ENCODE results near the gene ZIC1. TPM values are rescaled to one million over a fixed set of nuclear protein-coding genes. Genes with fewer than 3 reads are reported as not detected.

The ZIC1 gene
- total and polyA plus RNA-seq, 9 donors, result 0.05 to 0.45 (median 0.14) TPM; not detected in 5

DNA sequence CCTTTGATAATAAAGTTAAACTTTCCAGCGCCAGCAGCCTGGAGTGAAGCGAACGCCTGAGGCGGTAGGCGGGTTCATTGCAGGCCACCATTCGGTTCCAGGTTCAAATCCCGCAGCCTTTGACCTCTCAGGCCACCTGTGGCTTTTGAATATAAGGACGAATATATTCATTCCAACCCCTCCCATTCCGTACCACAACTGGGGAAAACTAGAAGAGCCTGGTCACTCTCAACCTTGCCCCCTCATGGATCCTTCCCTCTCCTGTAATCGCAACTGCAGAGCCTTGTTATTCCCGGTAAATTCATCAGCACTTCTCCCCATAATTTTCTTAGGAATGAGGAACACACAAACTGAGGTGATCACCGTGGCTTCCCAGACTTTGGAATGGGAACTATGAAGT lies 38.0 kb upstream of the ZIC1 start:
- no peak overlapping the region for H3K4me3 ChIP-seq
- WGBS, 3 donors, result 1 to 7% (median 5%) methylated on average over 12 of the region's 12 CpGs
- no peak for TF ChIP-seq EP300 (IDR thresholded peaks at IDR 0.05)
- TF ChIP-seq, protein P1, sequence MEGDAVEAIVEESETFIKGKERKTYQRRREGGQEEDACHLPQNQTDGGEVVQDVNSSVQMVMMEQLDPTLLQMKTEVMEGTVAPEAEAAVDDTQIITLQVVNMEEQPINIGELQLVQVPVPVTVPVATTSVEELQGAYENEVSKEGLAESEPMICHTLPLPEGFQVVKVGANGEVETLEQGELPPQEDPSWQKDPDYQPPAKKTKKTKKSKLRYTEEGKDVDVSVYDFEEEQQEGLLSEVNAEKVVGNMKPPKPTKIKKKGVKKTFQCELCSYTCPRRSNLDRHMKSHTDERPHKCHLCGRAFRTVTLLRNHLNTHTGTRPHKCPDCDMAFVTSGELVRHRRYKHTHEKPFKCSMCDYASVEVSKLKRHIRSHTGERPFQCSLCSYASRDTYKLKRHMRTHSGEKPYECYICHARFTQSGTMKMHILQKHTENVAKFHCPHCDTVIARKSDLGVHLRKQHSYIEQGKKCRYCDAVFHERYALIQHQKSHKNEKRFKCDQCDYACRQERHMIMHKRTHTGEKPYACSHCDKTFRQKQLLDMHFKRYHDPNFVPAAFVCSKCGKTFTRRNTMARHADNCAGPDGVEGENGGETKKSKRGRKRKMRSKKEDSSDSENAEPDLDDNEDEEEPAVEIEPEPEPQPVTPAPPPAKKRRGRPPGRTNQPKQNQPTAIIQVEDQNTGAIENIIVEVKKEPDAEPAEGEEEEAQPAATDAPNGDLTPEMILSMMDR (IDR thresholded peaks at IDR 0.05), result no peak
- TF ChIP-seq POLR2A (IDR thresholded peaks at IDR 0.05), result no peak
- no peak for DNase-seq
- intact Hi-C loops (cut with DNase I), result no loop called here
- no peaks in the 10 kb centered on the region for H3K9me3 ChIP-seq
- no peaks in the 10 kb centered on the region for H3K4me1 ChIP-seq (ENCODE audit: insufficient read depth)
- H3K36me3 ChIP-seq, result no peaks in the 10 kb centered on the region
- H3K27ac ChIP-seq, result no peak overlapping the region
- no peaks in the 10 kb centered on the region for H3K27me3 ChIP-seq

DNA sequence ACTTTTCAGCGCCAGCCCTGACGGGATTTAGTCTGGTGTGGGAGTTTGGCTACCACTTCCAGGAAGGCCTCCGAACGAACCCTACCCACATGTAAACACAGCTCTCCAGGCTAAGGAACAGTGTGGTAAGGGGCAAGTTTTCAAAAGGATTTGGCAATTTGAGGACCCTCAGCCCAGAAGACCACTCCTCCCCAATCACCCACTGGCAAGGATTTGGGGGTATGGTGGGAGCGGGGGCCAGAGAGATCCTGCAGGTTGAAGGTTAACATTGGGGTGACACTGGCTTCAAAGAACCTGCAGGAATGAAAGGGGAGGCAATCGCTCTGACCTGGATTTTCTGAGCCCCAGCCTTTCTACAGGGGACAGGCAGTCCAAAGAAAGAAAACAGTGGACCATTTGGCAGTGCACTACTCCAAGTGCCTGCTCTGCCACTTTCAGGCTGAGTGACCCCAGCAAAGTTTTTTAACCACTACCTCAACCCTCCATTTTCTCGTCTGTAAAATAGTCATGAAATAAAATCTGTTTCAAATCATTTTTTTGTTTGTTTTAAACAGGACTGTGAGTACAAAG lies 37.3 kb upstream of the ZIC1 start:
- no peaks in the 10 kb centered on the region for H3K27me3 ChIP-seq
- H3K36me3 ChIP-seq, result no peaks in the 10 kb centered on the region
- H3K4me1 ChIP-seq (ENCODE audit: insufficient read depth), result no peaks in the 10 kb centered on the region
- intact Hi-C loops (cut with DNase I), result no loop called here
- TF ChIP-seq EP300 (IDR thresholded peaks at IDR 0.05) (no peak), POLR2A (IDR thresholded peaks at IDR 0.05) (no peak)
- TF ChIP-seq, protein P1 (IDR thresholded peaks at IDR 0.05), result no peak
- H3K9me3 ChIP-seq, result no peaks in the 10 kb centered on the region
- H3K4me3 ChIP-seq, result no peak overlapping the region
- no peak for DNase-seq
- WGBS, 3 donors, result 2 to 8% (median 4%) methylated on average over 7 of the region's 7 CpGs
- no peak overlapping the region for H3K27ac ChIP-seq

DNA sequence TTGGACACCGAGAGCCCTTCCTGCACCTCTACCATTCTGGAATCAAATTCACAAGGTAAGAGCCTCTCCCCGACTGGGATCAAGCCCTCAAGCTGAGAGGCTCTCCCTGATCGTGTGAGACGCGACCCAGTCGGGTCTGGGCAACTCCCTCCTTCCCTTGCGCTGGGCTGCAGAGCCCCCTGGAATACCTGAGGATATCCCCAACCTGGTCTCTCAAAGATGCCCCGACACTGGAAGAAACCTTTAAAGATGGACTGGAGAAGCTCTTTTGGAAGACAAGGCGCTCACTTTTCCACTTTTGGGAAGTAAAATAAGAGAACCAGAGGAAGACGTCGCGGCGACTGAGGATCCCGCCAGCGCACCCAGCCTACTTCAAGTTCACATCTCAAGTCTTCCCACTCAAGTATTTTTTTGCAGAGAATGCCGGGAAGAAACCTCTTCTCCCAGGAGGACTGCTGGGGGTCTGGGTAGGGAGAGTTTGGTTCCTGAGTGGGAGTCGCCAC lies 36.6 kb upstream of the ZIC1 start:
- 2 to 4% (median 2%) methylated on average over 17 of the region's 17 CpGs for WGBS, 3 donors
- TF ChIP-seq, protein P1 (IDR thresholded peaks at IDR 0.05), result no peak
- TF ChIP-seq POLR2A (IDR thresholded peaks at IDR 0.05) (no peak), EP300 (IDR thresholded peaks at IDR 0.05) (no peak)
- Histone ChIP-seq H3K27me3 (no peaks in the 10 kb centered on the region), H3K4me3 (no peak overlapping the region), H3K36me3 (no peaks in the 10 kb centered on the region), H3K27ac (no peak overlapping the region), H3K9me3 (no peaks in the 10 kb centered on the region), H3K4me1 (ENCODE audit: insufficient read depth) (no peaks in the 10 kb centered on the region)
- no peak for DNase-seq
- intact Hi-C loops (cut with DNase I), result no loop called here

DNA sequence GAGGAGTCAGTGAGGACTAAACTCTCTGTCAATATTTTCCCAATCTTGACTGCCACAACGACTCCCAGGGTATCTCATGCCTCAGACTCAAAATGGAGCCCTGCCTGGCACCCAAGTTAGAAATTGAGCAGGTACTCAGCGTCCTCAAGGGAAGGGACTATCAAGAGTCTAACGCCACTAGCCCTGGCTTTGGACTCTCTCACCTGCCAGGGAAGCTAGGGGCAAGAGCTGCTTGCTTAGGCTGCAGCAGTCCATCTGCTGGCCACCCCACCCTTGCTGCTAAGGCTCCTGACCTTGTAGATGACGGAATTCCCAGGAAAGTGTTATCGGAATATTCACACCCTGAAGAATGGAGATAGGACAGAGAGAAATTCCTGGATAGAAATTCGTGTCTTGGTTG lies 35.9 kb upstream of the ZIC1 start:
- DNase-seq, result no peak
- Histone ChIP-seq H3K4me1 (ENCODE audit: insufficient read depth) (no peaks in the 10 kb centered on the region), H3K4me3 (no peak overlapping the region), H3K9me3 (no peaks in the 10 kb centered on the region), H3K27me3 (no peaks in the 10 kb centered on the region), H3K36me3 (no peaks in the 10 kb centered on the region), H3K27ac (no peak overlapping the region)
- 0 to 4% (median 3%) methylated on average over 6 of the region's 6 CpGs for WGBS, 3 donors
- intact Hi-C loops (cut with DNase I), result no loop called here
- TF ChIP-seq, protein P1 (IDR thresholded peaks at IDR 0.05), result no peak
- no peak for TF ChIP-seq EP300 (IDR thresholded peaks at IDR 0.05)
- no peak for TF ChIP-seq POLR2A (IDR thresholded peaks at IDR 0.05)
